Gastroesophageal sphincter (tissue), 4 donors: ENCODE data around the gene ANKS1B. TPM values are rescaled to one million over a fixed set of nuclear protein-coding genes. Genes with fewer than 3 reads are reported as not detected.
A peak's percentile ranks its signal among the peaks of the same experiment; 100 is the strongest.

Experiments used
- ATAC-seq: fragments of 150-250 bp; one replicate; pipeline ENCODE4 v1.9.1; 2016; ENCODE audit warnings: mild to moderate bottlenecking, moderate library complexity
- H3K27ac ChIP-seq, 4 donors: fragments of 200-600 bp; sonication (generic) in 3 of 4; 1 replicate in 3 of 4; 2 replicates in 1 of 4; pipeline ENCODE4 v1.5.1; 2016 to 2019
- H3K27me3 ChIP-seq: fragments of 200-600 bp; sonication (generic); one replicate; pipeline ENCODE4 v1.5.1; 2019
- H3K36me3 ChIP-seq, 2 donors: fragments of 200-600 bp; sonication (generic); one replicate each; pipeline ENCODE4 v1.5.1; 2019; ENCODE audit warnings: control low read depth in 1 of 2
- H3K4me1 ChIP-seq, 3 donors: fragments of 200-600 bp; sonication (generic); 1 replicate in 2 of 3; 2 replicates in 1 of 3; pipeline ENCODE4 v1.5.1; 2016 to 2019; ENCODE audit warnings: control low read depth in 2 of 3
- H3K4me3 ChIP-seq, 2 donors: fragments of 200-600 bp; sonication (generic); one replicate each; pipeline ENCODE4 v1.5.1; 2019; ENCODE audit warnings: mild to moderate bottlenecking in 1 of 2, moderate library complexity in 1 of 2
- H3K9me3 ChIP-seq, 3 donors: fragments of 200-600 bp; sonication (generic); one replicate each; pipeline ENCODE4 v1.5.1; 2017 to 2019; ENCODE audit warnings: control low read depth in 2 of 3
- CTCF ChIP-seq, 4 experiments: fragments of 200-600 bp in 2 of 4; fragments of 450-650 bp in 2 of 4; sonication (generic) in 1 of 4; IDR thresholded peaks; one replicate each; pipeline ENCODE4 v1.5.1; 2017 to 2019; ENCODE audit warnings: antibody characterized with exemption in 4 of 4, mild to moderate bottlenecking in 2 of 4, moderate library complexity in 2 of 4
- EP300 ChIP-seq: sonication (generic); formaldehyde crosslinking; IDR thresholded peaks from one replicate; pipeline ENCODE4 v1.6.1; 2017; ENCODE audit warnings: antibody characterized with exemption, mild to moderate bottlenecking
- POLR2A ChIP-seq, 2 donors: fragments of 450-650 bp; IDR thresholded peaks; one replicate each; pipeline ENCODE4 v1.6.1; 2017; ENCODE audit warnings: antibody characterized with exemption in 2 of 2, mild to moderate bottlenecking in 2 of 2, moderate library complexity in 1 of 2
- POLR2AphosphoS5 ChIP-seq: sonication (generic); formaldehyde crosslinking; IDR thresholded peaks from one replicate; pipeline ENCODE4 v1.6.1; 2017; ENCODE audit warnings: antibody characterized with exemption
- WGBS, 2 donors: methylation state at CpG; one replicate each; pipeline ENCODE4 v1.1.5; 2018; ENCODE audit warnings: low coverage in 1 of 2; 5-methylcytosine and 5-hydroxymethylcytosine counted together
- total RNA-seq, 4 donors: library from RNA; depleted of rRNA; stranded (reverse); fragments of >200 nt; gene quantifications; one replicate each; pipeline ENCODE4 v1.1.0, GENCODE V29; 2016

Gene ANKS1B
- total RNA-seq, 4 donors from 2014 or later: 9.9 to 31.1 (median 21.4) TPM

GRCh38 chr12:99002731-99003130, 982.0 kb downstream of the ANKS1B start:
- Histone ChIP-seq H3K9me3 (no peaks in the 10 kb centered on the region), H3K36me3 (no peaks in the 10 kb centered on the region), H3K4me3 (no peak overlapping the region), H3K27ac (no peak overlapping the region), H3K4me1 (peaks cover 0 to 4% (median 0%) of the 10 kb centered on the region in 3 donors), H3K27me3 (no peaks in the 10 kb centered on the region)
- no peak for ATAC-seq
- WGBS, 2 donors: 100% methylated on average over 3 of the region's 3 CpGs; no CpG with 5 or more reads in 1 of the 2 donors
- TF ChIP-seq POLR2AphosphoS5: no peak
- TF ChIP-seq EP300: no peak
- no peak for TF ChIP-seq POLR2A (IDR thresholded peaks at IDR 0.05)
- no peak for TF ChIP-seq CTCF (IDR thresholded peaks at IDR 0.05)

GRCh38 chr12:99002156-99002555, 982.6 kb downstream of the ANKS1B start:
- TF ChIP-seq EP300 (no peak), CTCF (IDR thresholded peaks at IDR 0.05) (no peak), POLR2A (IDR thresholded peaks at IDR 0.05) (no peak), POLR2AphosphoS5 (no peak)
- H3K36me3 ChIP-seq: no peaks in the 10 kb centered on the region
- H3K4me1 ChIP-seq: peaks cover 0 to 4% (median 0%) of the 10 kb centered on the region in 3 donors
- 80 to 89% methylated on average over 2 to 3 of the region's 3 CpGs for WGBS, 2 donors
- H3K9me3 ChIP-seq: no peaks in the 10 kb centered on the region
- no peak overlapping the region for H3K4me3 ChIP-seq
- H3K27me3 ChIP-seq: no peaks in the 10 kb centered on the region
- H3K27ac ChIP-seq: no peak overlapping the region
- no peak for ATAC-seq

- H3K27ac ChIP-seq: no peak overlapping the region
- no peak for ATAC-seq
- 59 to 64% methylated on average over 3 to 7 of the region's 7 CpGs for WGBS, 2 donors
- H3K4me1 ChIP-seq: peaks cover 0 to 4% (median 0%) of the 10 kb centered on the region in 3 donors
- no peaks in the 10 kb centered on the region for H3K27me3 ChIP-seq
- no peak overlapping the region for H3K4me3 ChIP-seq
- no peaks in the 10 kb centered on the region for H3K9me3 ChIP-seq
- H3K36me3 ChIP-seq: no peaks in the 10 kb centered on the region
- TF ChIP-seq CTCF (IDR thresholded peaks at IDR 0.05) (no peak), POLR2A (IDR thresholded peaks at IDR 0.05) (no peak), EP300 (no peak), POLR2AphosphoS5 (no peak)
Measured at GRCh38 chr12:98999559-98999958, 985.2 kb downstream of the ANKS1B start.

GRCh38 chr12:98998697-98999299, 985.9 kb downstream of the ANKS1B start:
- H3K27me3 ChIP-seq: no peaks in the 10 kb centered on the region
- TF ChIP-seq EP300 (no peak), CTCF (IDR thresholded peaks at IDR 0.05) (peak; percentile 46 to 73 (median 66))
- H3K27ac ChIP-seq: no peak overlapping the region
- no peak overlapping the region for H3K4me3 ChIP-seq
- no peak for ATAC-seq
- H3K9me3 ChIP-seq: no peaks in the 10 kb centered on the region
- WGBS, 2 donors: 5 to 15% methylated on average over 5 to 6 of the region's 6 CpGs
- peaks cover 0 to 4% (median 0%) of the 10 kb centered on the region in 3 donors for H3K4me1 ChIP-seq
- H3K36me3 ChIP-seq: no peaks in the 10 kb centered on the region

- no peak for ATAC-seq
- H3K4me1 ChIP-seq: peaks cover 0 to 4% (median 0%) of the 10 kb centered on the region in 3 donors
- TF ChIP-seq EP300 (no peak), CTCF (IDR thresholded peaks at IDR 0.05) (no peak), POLR2AphosphoS5 (no peak)
- no peaks in the 10 kb centered on the region for H3K9me3 ChIP-seq
- 50 to 80% methylated on average over 1 of the region's 1 CpG for WGBS, 2 donors
- H3K27ac ChIP-seq: no peak overlapping the region
- no peaks in the 10 kb centered on the region for H3K27me3 ChIP-seq
- no peaks in the 10 kb centered on the region for H3K36me3 ChIP-seq
- H3K4me3 ChIP-seq: no peak overlapping the region
Measured at GRCh38 chr12:98997899-98998298, 986.8 kb downstream of the ANKS1B start.
